GM12878 (cell line): Measurements from ENCODE around the gene NUP85. TPM values are rescaled to one million over a fixed set of nuclear protein-coding genes. Genes with fewer than 3 reads are reported as not detected.

Source experiments
- ATAC-seq: fragments of 200-7000 bp; cut with Tn5 transposase; 3 replicates; pipeline ENCODE4 v1.9.1; 2020; ENCODE audit warnings: mild to moderate bottlenecking, moderate library complexity
- BruUV-seq: library from RNA; stranded (reverse); fragments of 400-500 nt; replicated peaks from 2 replicates; lab custom pipeline; 2021; lab: Mats Ljungman, UMichigan
- CTCF ChIA-PET: fragments of 300-600 bp; sonication (Branson Sonifier 250); formaldehyde crosslinking; extraction: SDS; loops from one replicate; lab custom pipeline; 2021; ENCODE audit warnings: inconsistent platforms; lab: Yijun Ruan, JAX
- POLR2A ChIA-PET: fragments of 350-600 bp; formaldehyde crosslinking; extraction: SDS; loops from one replicate; lab custom pipeline; 2021; ENCODE audit warnings: inconsistent platforms; lab: Charles Lee
- RAD21 ChIA-PET: fragments of 300-600 bp; sonication (Branson Sonifier 250); formaldehyde crosslinking; loops from one replicate; lab custom pipeline; 2023; ENCODE audit warnings: antibody characterized with exemption; ENCODE audit not compliant: unreplicated experiment; lab: Charles Lee
- SMC1A ChIA-PET: fragments of 300-600 bp; sonication (Branson Sonifier 250); formaldehyde crosslinking; loops from one replicate; lab custom pipeline; 2023; ENCODE audit not compliant: unreplicated experiment, uncharacterized antibody; lab: Charles Lee
- DNase-seq: peaks from one replicate; pipeline ENCODE4 v3.0.0-alpha.2; 2011; ENCODE audit warnings: low read depth, low spot score
- FAIRE-seq: peaks from 3 replicates; lab custom pipeline; 2011; peaks lifted over from hg19 to GRCh38; lab: Jason Lieb, UNC
- H2AFZ ChIP-seq: 2 replicates; pipeline ENCODE4 v1.6.0; 2011; ENCODE audit warnings: low read depth, low read length, control low read depth; ENCODE audit not compliant: control insufficient read depth
- H3K27ac ChIP-seq: 2 replicates; pipeline ENCODE4 v1.5.1; 2011; ENCODE audit warnings: control low read depth; ENCODE audit not compliant: control insufficient read depth, insufficient read depth
- H3K27me3 ChIP-seq, 2 experiments: replicated peaks in 1 of 2; 2 replicates each; pipeline versions ENCODE4 v1.6.0 to v1.6.1; 2011; ENCODE audit warnings: low read length in 1 of 2; ENCODE audit not compliant: control insufficient read depth in 2 of 2, insufficient read depth in 2 of 2
- H3K36me3 ChIP-seq, 2 experiments: 2 replicates each; pipeline ENCODE4 v1.5.1; 2011; ENCODE audit warnings: low read length in 1 of 2; ENCODE audit not compliant: control insufficient read depth in 2 of 2, insufficient read depth in 2 of 2
- H3K4me1 ChIP-seq: 2 replicates; pipeline ENCODE4 v1.6.1; 2011; ENCODE audit warnings: mild to moderate bottlenecking, low read length, moderate library complexity, mixed read lengths; ENCODE audit not compliant: control insufficient read depth, insufficient read depth
- H3K4me2 ChIP-seq: 2 replicates; pipeline ENCODE4 v1.6.0; 2011; ENCODE audit warnings: control low read depth; ENCODE audit not compliant: control insufficient read depth, insufficient read depth
- H3K4me3 ChIP-seq: fragments of 200-600 bp; sonication (generic); 2 replicates; pipeline ENCODE4 v1.5.1; 2016
- H3K79me2 ChIP-seq: 2 replicates; pipeline ENCODE4 v1.6.0; 2011; ENCODE audit warnings: low read length; ENCODE audit not compliant: control insufficient read depth, insufficient read depth
- H3K9ac ChIP-seq: 2 replicates; pipeline ENCODE4 v1.8.0; 2011; ENCODE audit warnings: low read length, control low read depth, mixed read lengths; ENCODE audit not compliant: control insufficient read depth, insufficient read depth
- H3K9me3 ChIP-seq: replicated peaks from 3 replicates; pipeline ENCODE4 v1.5.1; 2011; ENCODE audit warnings: mild to moderate bottlenecking, low read length; ENCODE audit not compliant: control insufficient read depth, insufficient read depth
- H4K20me1 ChIP-seq: 2 replicates; pipeline ENCODE4 v1.6.0; 2011; ENCODE audit not compliant: control insufficient read depth, insufficient read depth
- ATF7 ChIP-seq: fragments of 450-650 bp; IDR thresholded peaks from 2 replicates; pipeline ENCODE4 v1.6.1; 2016; ENCODE audit warnings: low read depth, mild to moderate bottlenecking
- BCL11A ChIP-seq: IDR thresholded peaks from 2 replicates; pipeline ENCODE4 v1.6.1; 2011; ENCODE audit warnings: low read depth, low read length
- CBX3 ChIP-seq: fragments of 200-600 bp; sonication (generic); IDR thresholded peaks from 2 replicates; pipeline ENCODE4 v1.6.1; 2016; ENCODE audit warnings: low read depth, borderline replicate concordance
- CHD1 ChIP-seq: IDR thresholded peaks from 2 replicates; pipeline ENCODE4 v1.6.1; 2012; ENCODE audit warnings: low read depth, low read length, improper control_type of control experiment
- DPF2 ChIP-seq: fragments of 450-650 bp; IDR thresholded peaks from 2 replicates; pipeline ENCODE4 v1.6.1; 2017; ENCODE audit warnings: mild to moderate bottlenecking
- E2F4 ChIP-seq: IDR thresholded peaks from 2 replicates; pipeline ENCODE4 v1.6.1; 2012; ENCODE audit warnings: low read depth, low read length, improper control_type of control experiment
- GATAD2B ChIP-seq: fragments of 450-650 bp; conservative IDR thresholded peaks from 2 replicates; pipeline ENCODE4 v1.6.1; 2017; ENCODE audit warnings: low read depth, mild to moderate bottlenecking, moderate library complexity
- IKZF1 ChIP-seq: fragments of 450-650 bp; conservative IDR thresholded peaks from 2 replicates; pipeline ENCODE4 v1.6.1; 2017; ENCODE audit warnings: antibody characterized with exemption, mild to moderate bottlenecking
- JUND ChIP-seq: IDR thresholded peaks from 2 replicates; pipeline ENCODE4 v1.6.1; 2012; ENCODE audit warnings: low read depth, mild to moderate bottlenecking, low read length, improper control_type of control experiment, moderate library complexity
- MEF2B ChIP-seq: fragments of 450-650 bp; IDR thresholded peaks from 2 replicates; pipeline ENCODE4 v1.6.1; 2018; ENCODE audit warnings: mild to moderate bottlenecking, moderate library complexity; ENCODE audit not compliant: partially characterized antibody, poor library complexity, severe bottlenecking
- MTA2 ChIP-seq: fragments of 450-650 bp; IDR thresholded peaks from 2 replicates; pipeline ENCODE4 v1.6.1; 2016; ENCODE audit warnings: low read depth, mild to moderate bottlenecking, moderate library complexity
- NFIC ChIP-seq: IDR thresholded peaks from 2 replicates; pipeline ENCODE4 v1.6.1; 2012; ENCODE audit warnings: low read depth, mild to moderate bottlenecking, inconsistent platforms, low read length, moderate library complexity
- NR2C1 ChIP-seq: fragments of 450-650 bp; IDR thresholded peaks from 2 replicates; pipeline ENCODE4 v1.6.1; 2017; ENCODE audit warnings: antibody characterized with exemption, mild to moderate bottlenecking, moderate library complexity
- POU2F2 ChIP-seq: IDR thresholded peaks from 3 replicates; pipeline ENCODE4 v1.6.1; 2011; ENCODE audit warnings: low read depth, mild to moderate bottlenecking, low read length, borderline replicate concordance
- RAD21 ChIP-seq: IDR thresholded peaks from 2 replicates; pipeline ENCODE4 v1.6.1; 2011; ENCODE audit warnings: mild to moderate bottlenecking, low read depth, low read length, moderate library complexity; ENCODE audit not compliant: insufficient read depth
- RELB ChIP-seq: fragments of 450-650 bp; IDR thresholded peaks from 2 replicates; pipeline ENCODE4 v1.6.1; 2017; ENCODE audit warnings: low read depth, mild to moderate bottlenecking, moderate library complexity
- SP1 ChIP-seq: IDR thresholded peaks from one replicate; pipeline ENCODE4 v1.6.1; 2011; ENCODE audit warnings: low read depth, low read length
- ZBED1 ChIP-seq: IDR thresholded peaks from 2 replicates; pipeline ENCODE4 v1.6.1; 2016; ENCODE audit warnings: borderline replicate concordance
- ZNF274 ChIP-seq: IDR thresholded peaks from one replicate; pipeline ENCODE4 v1.8.0; 2011; ENCODE audit not compliant: insufficient read length, insufficient read depth
- WGBS: methylation state at CpG from one replicate; pipeline ENCODE4 v1.1.6; 2016; ENCODE audit warnings: low lambda C conversion rate; ENCODE audit not compliant: insufficient replicate concordance, insufficient coverage; ENCODE audit errors: missing lambda C conversion rate; 5-methylcytosine and 5-hydroxymethylcytosine counted together
- in situ Hi-C: fragments of 300-500 bp; cut with MboI; formaldehyde crosslinking; loops from 9 replicates; pipeline ENCODE4 v1.14.3; 2018; ENCODE audit warnings: mixed read lengths
- intact Hi-C: fragments of 100-400 bp; cut with micrococcal nuclease; formaldehyde crosslinking; loops from one replicate; pipeline ENCODE4 v1.14.2; 2022; ENCODE audit not compliant: unreplicated experiment
- polyA plus RNA-seq, 11 experiments: library from polyadenylated mRNA; depleted of rRNA in 4 of 11; unstranded in 6 of 11; stranded (reverse) in 5 of 11; fragments of >200 nt; fragmentation: Nextera tagmentation in 4 of 11; fragmentation: Illumina TruSeq in 1 of 11; extraction: Ambion mirVana in 4 of 11; extraction: Trizol in 1 of 11; gene quantifications; 1 replicate in 1 of 11; 2 replicates in 10 of 11; pipeline versions ENCODE4 v1.2.1 to v1.2.3, GENCODE V29; 2011 to 2016; ENCODE audit warnings: inconsistent platforms in 2 of 11, missing spikeins in 2 of 11, low read depth in 1 of 11
- total RNA-seq, 4 experiments: library from RNA; depleted of rRNA in 3 of 4; stranded (reverse); fragments of >200 nt in 3 of 4; fragmentation: Illumina TruSeq in 1 of 4; extraction: Trizol in 1 of 4; gene quantifications; 2 replicates each; pipeline versions ENCODE4 v1.2.1 to v1.2.3, GENCODE V29; 2013 to 2021
- TF ChIP-seq, protein P1 (sequence below): IDR thresholded peaks from 2 replicates; pipeline ENCODE4 v1.6.1; 2012; ENCODE audit warnings: low read depth, low read length, improper control_type of control experiment

Gene NUP85
- total and polyA plus RNA-seq, 10 of the 15 experiments (the other 5 are each of a cell fraction or from before 2014, with no cell fraction given) = 54.0 to 135 (median 95.4) TPM

GRCh38 chr17:75199886-75200618, 5.4 kb upstream of the NUP85 start:
- Histone ChIP-seq H3K79me2 (peaks cover 7% of the 10 kb centered on the region), H3K4me3 (no peak overlapping the region), H3K4me2 (no peak overlapping the region), H3K9me3 (no peaks in the 10 kb centered on the region), H3K27ac (no peak overlapping the region), H4K20me1 (no peaks in the 10 kb centered on the region), H3K27me3 (no peaks in the 10 kb centered on the region), H2AFZ (no peak overlapping the region), H3K36me3 (no peaks in the 10 kb centered on the region), H3K9ac (no peak overlapping the region), H3K4me1 (no peaks in the 10 kb centered on the region; the same call in 1 of the 2 replicates)
- FAIRE-seq (no peak), DNase-seq (no peak), ATAC-seq (no peak)
- 78% methylated on average over 6 of the region's 6 CpGs for WGBS
- ChIA-PET POLR2A (interaction anchor here (0.8 to 1.6 kb wide), 5 partner anchors 10 to 240 kb away, joined by 3 to 10 read pairs (median 3); no protein-coding TSS in a partner anchor), RAD21 (interaction anchor here (1.1 to 10.4 kb wide), 5 partner anchors 26 to 279 kb away, joined by 3 to 131 read pairs (median 4); no protein-coding TSS in a partner anchor), CTCF (interaction anchor here (0.9 to 12.2 kb wide), 19 partner anchors 9 to 238 kb away, joined by 3 to 293 read pairs (median 6); partner anchors contain the start of genes ARMC7, GGA3 and SUMO2), SMC1A (interaction anchor here (0.6 to 8.0 kb wide), 7 partner anchors 11 to 238 kb away, joined by 3 to 134 read pairs (median 11); partner anchors contain the start of gene MRPL58)
- intact Hi-C loops (no loop called here), in situ Hi-C loops (loop anchor here (5.0 kb wide), 2 partner anchors 88 to 238 kb away; no protein-coding TSS in a partner anchor)
- BruUV-seq = no TSS peak
- TF ChIP-seq JUND = no peak
- no peak for TF ChIP-seq GATAD2B
- no peak for TF ChIP-seq ATF7
- no peak for TF ChIP-seq IKZF1
- no peak for TF ChIP-seq ZBED1
- TF ChIP-seq BCL11A = no peak
- TF ChIP-seq, protein P1, sequence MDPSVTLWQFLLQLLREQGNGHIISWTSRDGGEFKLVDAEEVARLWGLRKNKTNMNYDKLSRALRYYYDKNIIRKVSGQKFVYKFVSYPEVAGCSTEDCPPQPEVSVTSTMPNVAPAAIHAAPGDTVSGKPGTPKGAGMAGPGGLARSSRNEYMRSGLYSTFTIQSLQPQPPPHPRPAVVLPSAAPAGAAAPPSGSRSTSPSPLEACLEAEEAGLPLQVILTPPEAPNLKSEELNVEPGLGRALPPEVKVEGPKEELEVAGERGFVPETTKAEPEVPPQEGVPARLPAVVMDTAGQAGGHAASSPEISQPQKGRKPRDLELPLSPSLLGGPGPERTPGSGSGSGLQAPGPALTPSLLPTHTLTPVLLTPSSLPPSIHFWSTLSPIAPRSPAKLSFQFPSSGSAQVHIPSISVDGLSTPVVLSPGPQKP = no peak
- no peak for TF ChIP-seq NFIC
- no peak for TF ChIP-seq ZNF274
- TF ChIP-seq MTA2 = no peak
- no peak for TF ChIP-seq SP1
- no peak for TF ChIP-seq CHD1
- no peak for TF ChIP-seq MEF2B
- no peak for TF ChIP-seq CBX3
- no peak for TF ChIP-seq POU2F2
- TF ChIP-seq DPF2 = no peak
- no peak for TF ChIP-seq RAD21
- no peak for TF ChIP-seq E2F4
- no peak for TF ChIP-seq NR2C1
- no peak for TF ChIP-seq RELB
